Astrocyte (in vitro differentiated cells and primary cell): ENCODE measurements around the gene SMTNL2. TPM values are rescaled to one million over a fixed set of nuclear protein-coding genes. Genes with fewer than 3 reads are reported as not detected.

Source experiments
- DNase-seq: peaks from one replicate; pipeline ENCODE4 v3.0.0-alpha.2; 2010; ENCODE audit warnings: low read depth
- FAIRE-seq: peaks from 2 replicates; lab custom pipeline; 2011; peaks lifted over from hg19 to GRCh38; lab: Jason Lieb, UNC
- H2AFZ ChIP-seq: 2 replicates; pipeline ENCODE4 v1.6.0; 2012; ENCODE audit warnings: low read depth, low read length, inconsistent platforms
- H3K27ac ChIP-seq: 2 replicates; pipeline ENCODE4 v1.5.1; 2011; ENCODE audit warnings: low read depth, low read length, inconsistent platforms
- H3K27me3 ChIP-seq: 2 replicates; pipeline ENCODE4 v1.6.0; 2011; ENCODE audit warnings: low read length, inconsistent platforms; ENCODE audit not compliant: insufficient read depth
- H3K36me3 ChIP-seq: 2 replicates; pipeline ENCODE4 v1.5.1; 2011; ENCODE audit warnings: low read length, inconsistent platforms; ENCODE audit not compliant: insufficient read depth
- H3K4me1 ChIP-seq: 2 replicates; pipeline ENCODE4 v1.5.1; 2011; ENCODE audit warnings: low read length, inconsistent platforms; ENCODE audit not compliant: insufficient read depth
- H3K4me2 ChIP-seq: 2 replicates; pipeline ENCODE4 v1.6.0; 2012; ENCODE audit warnings: low read length, inconsistent platforms
- H3K4me3 ChIP-seq: 2 replicates; pipeline ENCODE4 v1.5.1; 2011; ENCODE audit warnings: low read depth, mild to moderate bottlenecking, low read length, inconsistent platforms; ENCODE audit not compliant: insufficient read depth
- H3K79me2 ChIP-seq: 2 replicates; pipeline ENCODE4 v1.6.0; 2012; ENCODE audit warnings: mild to moderate bottlenecking, low read length, inconsistent platforms; ENCODE audit not compliant: insufficient read depth
- H3K9ac ChIP-seq: 2 replicates; pipeline ENCODE4 v1.6.0; 2012; ENCODE audit warnings: mild to moderate bottlenecking, low read length, inconsistent platforms
- H3K9me3 ChIP-seq: 2 replicates; pipeline ENCODE4 v1.5.1; 2012; ENCODE audit warnings: low read depth, mild to moderate bottlenecking, low read length, inconsistent platforms; ENCODE audit not compliant: insufficient read depth
- H4K20me1 ChIP-seq: 2 replicates; pipeline ENCODE4 v1.6.0; 2012; ENCODE audit warnings: low read length, inconsistent platforms; ENCODE audit not compliant: insufficient read depth
- H3K27ac Mint-ChIP-seq: one replicate; pipeline ENCODE4 v1.8.0; 2021; ENCODE audit warnings: mild to moderate bottlenecking, mixed read lengths; ENCODE audit not compliant: unreplicated experiment
- H3K27me3 Mint-ChIP-seq: one replicate; pipeline ENCODE4 v1.8.0; 2021; ENCODE audit warnings: low read depth, mixed read lengths; ENCODE audit not compliant: unreplicated experiment
- H3K36me3 Mint-ChIP-seq: one replicate; pipeline ENCODE4 v1.8.0; 2021; ENCODE audit warnings: low read depth, mixed read lengths; ENCODE audit not compliant: unreplicated experiment
- H3K4me1 Mint-ChIP-seq: one replicate; pipeline ENCODE4 v1.8.0; 2021; ENCODE audit warnings: low read depth, mixed read lengths; ENCODE audit not compliant: unreplicated experiment
- H3K4me3 Mint-ChIP-seq: one replicate; pipeline ENCODE4 v1.8.0; 2021; ENCODE audit warnings: mild to moderate bottlenecking, moderate library complexity, mixed read lengths; ENCODE audit not compliant: unreplicated experiment
- H3K9me3 Mint-ChIP-seq: one replicate; pipeline ENCODE4 v1.8.0; 2021; ENCODE audit warnings: mild to moderate bottlenecking, mixed read lengths; ENCODE audit not compliant: unreplicated experiment
- EZH2 ChIP-seq: IDR thresholded peaks from 2 replicates; pipeline ENCODE4 v1.6.1; 2012; ENCODE audit warnings: mild to moderate bottlenecking, low read length, inconsistent platforms; ENCODE audit not compliant: insufficient read depth
- total RNA-seq: library from RNA; stranded (reverse); gene quantifications from 2 replicates; pipeline ENCODE4 v1.2.1, GENCODE V29; 2021
- TF ChIP-seq, protein P1 (sequence below): IDR thresholded peaks from 2 replicates; pipeline ENCODE4 v1.5.1; 2011; ENCODE audit warnings: low read depth, mild to moderate bottlenecking, inconsistent platforms, low read length, moderate library complexity; ENCODE audit not compliant: insufficient read depth

The SMTNL2 gene
- total RNA-seq, 1 donor from 2014 or later = 0.18 TPM

DNA sequence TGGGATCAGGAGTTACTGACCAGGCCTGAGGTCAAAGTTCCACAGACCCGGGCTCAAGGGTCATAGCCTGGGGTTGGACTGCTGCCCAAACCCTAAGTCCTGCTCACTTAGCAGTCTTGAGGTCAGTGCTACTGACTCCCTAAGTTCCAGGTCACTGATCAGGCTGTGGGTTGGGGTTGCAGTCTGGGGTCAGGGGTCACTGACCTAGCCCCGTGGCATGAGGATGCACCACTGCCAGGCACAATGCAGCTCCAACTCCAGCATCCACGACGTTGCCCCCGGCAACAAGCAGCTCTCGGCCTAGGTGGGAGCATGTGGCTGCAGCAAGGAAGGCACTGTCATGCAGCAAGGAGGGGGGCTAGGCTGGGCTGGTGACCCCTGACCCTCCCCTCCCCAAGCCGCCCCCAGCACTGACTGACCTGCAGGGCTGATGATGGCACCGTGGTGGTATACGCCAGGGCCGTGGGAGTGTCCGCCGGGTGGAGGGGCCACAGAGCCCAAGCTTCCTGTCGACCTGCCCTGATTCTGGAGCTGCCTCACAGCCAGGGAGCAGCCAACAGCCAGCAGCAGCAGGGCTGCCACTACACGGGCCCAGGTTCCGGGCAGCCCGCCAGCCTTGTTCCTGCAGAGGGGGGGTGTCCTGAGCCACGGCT lies 25.1 kb upstream of the SMTNL2 start:
- FAIRE-seq (no peak), DNase-seq (no peak)
- H3K79me2 ChIP-seq = peaks cover 16% of the 10 kb centered on the region
- TF ChIP-seq, protein P1, sequence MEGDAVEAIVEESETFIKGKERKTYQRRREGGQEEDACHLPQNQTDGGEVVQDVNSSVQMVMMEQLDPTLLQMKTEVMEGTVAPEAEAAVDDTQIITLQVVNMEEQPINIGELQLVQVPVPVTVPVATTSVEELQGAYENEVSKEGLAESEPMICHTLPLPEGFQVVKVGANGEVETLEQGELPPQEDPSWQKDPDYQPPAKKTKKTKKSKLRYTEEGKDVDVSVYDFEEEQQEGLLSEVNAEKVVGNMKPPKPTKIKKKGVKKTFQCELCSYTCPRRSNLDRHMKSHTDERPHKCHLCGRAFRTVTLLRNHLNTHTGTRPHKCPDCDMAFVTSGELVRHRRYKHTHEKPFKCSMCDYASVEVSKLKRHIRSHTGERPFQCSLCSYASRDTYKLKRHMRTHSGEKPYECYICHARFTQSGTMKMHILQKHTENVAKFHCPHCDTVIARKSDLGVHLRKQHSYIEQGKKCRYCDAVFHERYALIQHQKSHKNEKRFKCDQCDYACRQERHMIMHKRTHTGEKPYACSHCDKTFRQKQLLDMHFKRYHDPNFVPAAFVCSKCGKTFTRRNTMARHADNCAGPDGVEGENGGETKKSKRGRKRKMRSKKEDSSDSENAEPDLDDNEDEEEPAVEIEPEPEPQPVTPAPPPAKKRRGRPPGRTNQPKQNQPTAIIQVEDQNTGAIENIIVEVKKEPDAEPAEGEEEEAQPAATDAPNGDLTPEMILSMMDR = no peak
- TF ChIP-seq EZH2 = no peak
- H3K27me3 ChIP-seq = peaks cover 19% of the 10 kb centered on the region
- H3K4me2 ChIP-seq = no peak overlapping the region
- no peaks in the 10 kb centered on the region for H3K9me3 ChIP-seq
- no peak overlapping the region for H3K9ac ChIP-seq
- H3K4me1 ChIP-seq = peaks cover 9% of the 10 kb centered on the region
- H3K9me3 Mint-ChIP-seq = no peaks in the 10 kb centered on the region
- no peak overlapping the region for H3K4me3 ChIP-seq
- peaks cover 2% of the 10 kb centered on the region for H4K20me1 ChIP-seq
- peaks cover 8% of the 10 kb centered on the region for H3K4me1 Mint-ChIP-seq
- no peak overlapping the region for H2AFZ ChIP-seq
- no peak overlapping the region for H3K4me3 Mint-ChIP-seq
- no peak overlapping the region for H3K27ac ChIP-seq
- H3K27ac Mint-ChIP-seq = no peak overlapping the region
- no peaks in the 10 kb centered on the region for H3K36me3 Mint-ChIP-seq
- no peaks in the 10 kb centered on the region for H3K36me3 ChIP-seq
- peaks cover 27% of the 10 kb centered on the region for H3K27me3 Mint-ChIP-seq

DNA sequence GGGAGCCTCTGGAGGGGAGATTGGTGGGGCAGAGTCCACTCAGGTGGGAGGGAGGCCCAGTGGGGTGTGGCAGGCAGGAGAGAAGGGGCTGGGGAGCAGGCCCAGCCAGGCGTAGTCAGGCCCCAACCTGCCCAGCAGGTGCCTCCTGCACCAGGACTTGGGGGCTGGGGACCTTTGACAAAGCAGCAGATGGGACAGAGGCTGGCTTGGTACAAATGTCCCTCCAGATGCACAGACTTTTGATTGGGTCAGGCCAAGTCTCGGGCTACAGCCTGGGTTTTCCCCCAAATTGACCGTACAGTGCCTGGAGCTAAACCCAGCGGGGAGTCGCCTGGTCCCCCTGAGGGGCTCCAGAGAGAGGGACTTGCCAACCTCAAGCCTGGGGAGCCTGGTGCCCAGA lies 24.4 kb upstream of the SMTNL2 start:
- H3K4me3 Mint-ChIP-seq = no peak overlapping the region
- peaks cover 27% of the 10 kb centered on the region for H3K27me3 Mint-ChIP-seq
- Histone ChIP-seq H3K9ac (no peak overlapping the region), H3K4me3 (no peak overlapping the region), H3K79me2 (peaks cover 9% of the 10 kb centered on the region), H3K4me2 (no peak overlapping the region), H2AFZ (no peak overlapping the region), H3K9me3 (no peaks in the 10 kb centered on the region), H3K4me1 (peaks cover 7% of the 10 kb centered on the region), H3K36me3 (no peaks in the 10 kb centered on the region), H3K27me3 (peaks cover 19% of the 10 kb centered on the region), H4K20me1 (no peaks in the 10 kb centered on the region), H3K27ac (no peak overlapping the region)
- FAIRE-seq (no peak), DNase-seq (no peak)
- TF ChIP-seq, protein P1 = no peak
- TF ChIP-seq EZH2 = no peak
- H3K27ac Mint-ChIP-seq = no peak overlapping the region
- peaks cover 8% of the 10 kb centered on the region for H3K4me1 Mint-ChIP-seq
- H3K9me3 Mint-ChIP-seq = no peaks in the 10 kb centered on the region
- no peaks in the 10 kb centered on the region for H3K36me3 Mint-ChIP-seq

DNA sequence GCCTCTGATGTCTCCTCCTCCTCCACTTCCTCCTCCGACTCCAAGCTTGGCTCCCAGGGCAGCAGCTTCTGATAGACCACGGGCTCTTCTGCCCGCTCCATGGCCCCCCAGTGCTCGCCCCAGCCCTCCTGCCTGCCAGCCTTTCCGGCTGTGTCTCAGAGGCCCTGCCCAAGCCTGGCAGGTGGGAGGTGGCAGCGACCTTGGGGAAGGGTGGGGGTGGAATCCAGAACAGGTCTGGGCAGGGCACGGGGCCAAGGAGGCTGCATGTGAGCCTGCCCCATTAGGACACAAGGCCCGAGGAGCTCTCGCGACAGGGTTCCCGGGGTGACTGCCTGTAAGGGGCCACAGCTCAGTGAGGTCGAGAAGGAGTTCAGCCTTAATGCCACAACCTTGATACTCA lies 23.9 kb upstream of the SMTNL2 start, which contains the start of gene GGT6:
GGT6 (minus strand) TSS at position 157 of the 400 bp plus-strand sequence; CDS start at position 101, 56 bp downstream.
- Mint-ChIP-seq H3K36me3 (no peaks in the 10 kb centered on the region), H3K27ac (no peak within 1 kb of the TSS), H3K4me3 (no peak within 1 kb of the TSS), H3K27me3 (peaks cover 27% of the 10 kb centered on the region), H3K9me3 (no peaks in the 10 kb centered on the region), H3K4me1 (peaks cover 8% of the 10 kb centered on the region)
- Histone ChIP-seq H3K9me3 (no peaks in the 10 kb centered on the region), H3K36me3 (no peaks in the 10 kb centered on the region), H3K79me2 (peaks cover 5% of the 10 kb centered on the region), H3K9ac (no peak within 1 kb of the TSS), H3K4me3 (no peak within 1 kb of the TSS), H3K4me2 (no peak within 1 kb of the TSS), H3K27me3 (peaks cover 19% of the 10 kb centered on the region), H4K20me1 (no peaks in the 10 kb centered on the region), H3K27ac (no peak within 1 kb of the TSS), H3K4me1 (peaks cover 7% of the 10 kb centered on the region), H2AFZ (no peak within 1 kb of the TSS)
- no peak for DNase-seq
- TF ChIP-seq, protein P1 = no peak
- TF ChIP-seq EZH2 = no peak
- no peak for FAIRE-seq
